GM23338 (cell line): ENCODE data around the gene CDH4.

ENCODE experiments used
- CREB1 ChIP-seq: fragments of 250-450 bp; sonication (Bioruptor Pico); IDR thresholded peaks from 2 replicates; pipeline ENCODE4 v1.5.0; 2020; ENCODE audit warnings: low read depth, mild to moderate bottlenecking, moderate library complexity
- CTCF ChIP-seq, 2 experiments: fragments of 200-600 bp in 1 of 2; sonication (generic) in 1 of 2; conservative IDR thresholded peaks; 2 replicates each; pipeline versions ENCODE4 v1.5.1 to v1.6.1; 2016 to 2017; ENCODE audit warnings: antibody characterized with exemption in 2 of 2, low read depth in 2 of 2, mild to moderate bottlenecking in 2 of 2, moderate library complexity in 1 of 2
- EZH2 ChIP-seq: fragments of 200-600 bp; sonication (generic); IDR thresholded peaks from one replicate; pipeline ENCODE4 v1.8.0; 2017; ENCODE audit warnings: antibody characterized with exemption, mild to moderate bottlenecking, low read depth; ENCODE audit not compliant: unreplicated experiment
- EZH2phosphoT487 ChIP-seq: fragments of 200-600 bp; sonication (generic); IDR thresholded peaks from one replicate; pipeline ENCODE4 v1.8.1; 2018; ENCODE audit warnings: antibody characterized with exemption; ENCODE audit not compliant: unreplicated experiment
- JUNB ChIP-seq: IDR thresholded peaks from one replicate; pipeline ENCODE4 v1.6.1; 2016; ENCODE audit warnings: antibody characterized with exemption; ENCODE audit not compliant: unreplicated experiment
- POLR2AphosphoS5 ChIP-seq: IDR thresholded peaks from 2 replicates; pipeline ENCODE4 v1.6.1; 2016; ENCODE audit warnings: antibody characterized with exemption, low read depth
- STAT1 ChIP-seq: IDR thresholded peaks from one replicate; pipeline ENCODE4 v1.6.1; 2016; ENCODE audit warnings: antibody characterized with exemption; ENCODE audit not compliant: unreplicated experiment
- ZNF462 ChIP-seq: fragments of 250-450 bp; sonication (Bioruptor Pico); IDR thresholded peaks from 2 replicates; pipeline ENCODE4 v1.5.0; 2020; ENCODE audit warnings: mild to moderate bottlenecking, moderate library complexity
- TF ChIP-seq, protein P1 (sequence below): IDR thresholded peaks from one replicate; pipeline ENCODE4 v1.6.1; 2018; ENCODE audit warnings: antibody characterized with exemption; ENCODE audit not compliant: unreplicated experiment

- TF ChIP-seq EZH2phosphoT487 (no peak), CTCF (conservative IDR thresholded peaks at IDR 0.05; ENCODE audit: low read depth in 2 of 2) (no peak), EZH2 (no peak), POLR2AphosphoS5 (no peak), JUNB (no peak), ZNF462 (no peak), CREB1 (CRISPR knock-in tag) (no peak), STAT1 (no peak)
- TF ChIP-seq, protein P1, sequence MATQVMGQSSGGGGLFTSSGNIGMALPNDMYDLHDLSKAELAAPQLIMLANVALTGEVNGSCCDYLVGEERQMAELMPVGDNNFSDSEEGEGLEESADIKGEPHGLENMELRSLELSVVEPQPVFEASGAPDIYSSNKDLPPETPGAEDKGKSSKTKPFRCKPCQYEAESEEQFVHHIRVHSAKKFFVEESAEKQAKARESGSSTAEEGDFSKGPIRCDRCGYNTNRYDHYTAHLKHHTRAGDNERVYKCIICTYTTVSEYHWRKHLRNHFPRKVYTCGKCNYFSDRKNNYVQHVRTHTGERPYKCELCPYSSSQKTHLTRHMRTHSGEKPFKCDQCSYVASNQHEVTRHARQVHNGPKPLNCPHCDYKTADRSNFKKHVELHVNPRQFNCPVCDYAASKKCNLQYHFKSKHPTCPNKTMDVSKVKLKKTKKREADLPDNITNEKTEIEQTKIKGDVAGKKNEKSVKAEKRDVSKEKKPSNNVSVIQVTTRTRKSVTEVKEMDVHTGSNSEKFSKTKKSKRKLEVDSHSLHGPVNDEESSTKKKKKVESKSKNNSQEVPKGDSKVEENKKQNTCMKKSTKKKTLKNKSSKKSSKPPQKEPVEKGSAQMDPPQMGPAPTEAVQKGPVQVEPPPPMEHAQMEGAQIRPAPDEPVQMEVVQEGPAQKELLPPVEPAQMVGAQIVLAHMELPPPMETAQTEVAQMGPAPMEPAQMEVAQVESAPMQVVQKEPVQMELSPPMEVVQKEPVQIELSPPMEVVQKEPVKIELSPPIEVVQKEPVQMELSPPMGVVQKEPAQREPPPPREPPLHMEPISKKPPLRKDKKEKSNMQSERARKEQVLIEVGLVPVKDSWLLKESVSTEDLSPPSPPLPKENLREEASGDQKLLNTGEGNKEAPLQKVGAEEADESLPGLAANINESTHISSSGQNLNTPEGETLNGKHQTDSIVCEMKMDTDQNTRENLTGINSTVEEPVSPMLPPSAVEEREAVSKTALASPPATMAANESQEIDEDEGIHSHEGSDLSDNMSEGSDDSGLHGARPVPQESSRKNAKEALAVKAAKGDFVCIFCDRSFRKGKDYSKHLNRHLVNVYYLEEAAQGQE: no peak
These were observed 597.3 kb downstream of the CDH4 start for GRCh38 chr20:61849376-61849775.
